Pancreas (tissue), 10 donors: Measurements from ENCODE around the gene EXOSC1. TPM values are rescaled to one million over a fixed set of nuclear protein-coding genes. Genes with fewer than 3 reads are reported as not detected.
A peak's percentile ranks its signal among the peaks of the same experiment; 100 is the strongest.

ENCODE experiments used
- ATAC-seq, 4 donors: fragments of 200-7000 bp; cut with Tn5 transposase; one replicate each; pipeline versions ENCODE4 v1.8.0 to v1.9.1; 2020; ENCODE audit warnings: mild to moderate bottlenecking in 4 of 4, moderate library complexity in 4 of 4
- DNase-seq, 6 donors: peaks; one replicate each; pipeline ENCODE4 v3.0.0-alpha.2; 2020
- FAIRE-seq: peaks from 2 replicates; lab custom pipeline; 2012; peaks lifted over from hg19 to GRCh38; lab: Jason Lieb, UNC
- H3K27ac ChIP-seq, 4 donors: fragments of 200-600 bp; sonication (generic); 1 replicate in 3 of 4; 2 replicates in 1 of 4; pipeline versions ENCODE4 v1.5.0 to v1.8.0; 2020
- H3K27me3 ChIP-seq, 4 donors: fragments of 200-600 bp; one replicate each; pipeline ENCODE4 v1.8.0; 2021
- H3K36me3 ChIP-seq, 3 donors: fragments of 200-600 bp; sonication (generic) in 1 of 3; one replicate each; pipeline versions ENCODE4 v1.5.0 to v1.8.0; 2020 to 2021
- H3K4me1 ChIP-seq, 3 donors: fragments of 200-600 bp; one replicate each; pipeline ENCODE4 v1.8.0; 2021
- H3K4me3 ChIP-seq, 4 donors: fragments of 200-600 bp; sonication (generic) in 2 of 4; one replicate each; pipeline versions ENCODE4 v1.5.0 to v1.8.0; 2020 to 2021
- H3K9me3 ChIP-seq, 4 donors: fragments of 200-600 bp; one replicate each; pipeline ENCODE4 v1.8.0; 2021
- WGBS, 2 donors: extraction: QIAGEN DNeasy Blood & Tissue Kit; methylation state at CpG; one replicate each; pipeline ENCODE4 v1.1.7; 2013; 5-methylcytosine and 5-hydroxymethylcytosine counted together
- intact Hi-C, 3 donors: fragments of 100-400 bp; cut with DNase I; formaldehyde crosslinking; loops; one replicate each; pipeline versions ENCODE4 v1.11.1 to v1.14.2; 2022
- polyA plus RNA-seq, 2 donors: library from polyadenylated mRNA; stranded (reverse); fragments of 200-250 nt; gene quantifications; one replicate each; pipeline ENCODE4 v1.2.3, GENCODE V29; 2013
- total RNA-seq, 6 donors: library from RNA; stranded (reverse); fragmentation: NEBNext Ultra II Directional in 4 of 6; extraction: Animal tissue kit (Norgen Biotek cat#: 25700) in 4 of 6; gene quantifications; one replicate each; pipeline versions ENCODE4 v1.2.1 to v1.2.4, GENCODE V29; 2021 to 2023
- TF ChIP-seq, protein P1 (sequence below), 4 donors: fragments of 200-600 bp; sonication (generic) in 3 of 4; IDR thresholded peaks; one replicate each; pipeline versions ENCODE4 v1.5.0 to v1.8.0; 2021; ENCODE audit warnings: antibody characterized with exemption in 4 of 4
- donor health status: healthy with polysubstance abuse.
- donor health status: DM: no; HTN: no; CAD: no; lungs with moderate emphysema.
- donor health status: DM: no; HTN: no; CAD: no.
- donor health status: control.
- donor health status: control.
- donor health status: Bipolar disorder and iron deficiency.
- donor health status: DM: yes; HTN: yes; CAD: no.
- donor health status: DM: no; HTN: no; CAD: no.
- donor health status: DM: no; HTN: no; CAD: no.
- donor health status: DM: yes; HTN: yes; CAD: no.

The EXOSC1 gene
- total and polyA plus RNA-seq, 8 donors = 13.0 to 27.6 (median 18.0) TPM

DNA sequence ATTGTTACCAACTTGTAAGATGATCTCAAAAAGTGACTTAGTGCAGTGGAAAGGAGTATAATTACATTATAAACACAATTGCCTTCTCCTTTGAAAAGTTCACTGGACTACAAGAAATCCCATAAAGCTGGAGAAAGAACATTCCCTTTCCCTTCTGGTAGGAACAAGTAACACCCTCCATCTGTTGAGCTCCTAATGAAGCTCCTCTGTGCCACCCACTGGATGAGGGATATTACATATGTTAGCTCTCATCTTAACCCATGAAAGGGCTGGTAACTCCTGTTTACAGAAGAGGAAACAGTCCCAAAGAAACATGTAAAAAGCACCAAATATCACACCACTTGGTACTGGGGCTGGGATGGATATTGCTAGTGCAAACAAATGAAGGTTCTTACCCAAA, 11.8 kb downstream of the EXOSC1 start:
- Histone ChIP-seq H3K4me1 (no peaks in the 10 kb centered on the region), H3K9me3 (no peaks in the 10 kb centered on the region), H3K27ac (no peak overlapping the region), H3K4me3 (no peak overlapping the region), H3K36me3 (peaks cover 5 to 59% (median 21%) of the 10 kb centered on the region in 3 donors), H3K27me3 (no peaks in the 10 kb centered on the region)
- DNase-seq (no peak), ATAC-seq (peak in 1 of 4 donors; percentile 29), FAIRE-seq (no peak)
- intact Hi-C loops = no loop called here
- TF ChIP-seq, protein P1, sequence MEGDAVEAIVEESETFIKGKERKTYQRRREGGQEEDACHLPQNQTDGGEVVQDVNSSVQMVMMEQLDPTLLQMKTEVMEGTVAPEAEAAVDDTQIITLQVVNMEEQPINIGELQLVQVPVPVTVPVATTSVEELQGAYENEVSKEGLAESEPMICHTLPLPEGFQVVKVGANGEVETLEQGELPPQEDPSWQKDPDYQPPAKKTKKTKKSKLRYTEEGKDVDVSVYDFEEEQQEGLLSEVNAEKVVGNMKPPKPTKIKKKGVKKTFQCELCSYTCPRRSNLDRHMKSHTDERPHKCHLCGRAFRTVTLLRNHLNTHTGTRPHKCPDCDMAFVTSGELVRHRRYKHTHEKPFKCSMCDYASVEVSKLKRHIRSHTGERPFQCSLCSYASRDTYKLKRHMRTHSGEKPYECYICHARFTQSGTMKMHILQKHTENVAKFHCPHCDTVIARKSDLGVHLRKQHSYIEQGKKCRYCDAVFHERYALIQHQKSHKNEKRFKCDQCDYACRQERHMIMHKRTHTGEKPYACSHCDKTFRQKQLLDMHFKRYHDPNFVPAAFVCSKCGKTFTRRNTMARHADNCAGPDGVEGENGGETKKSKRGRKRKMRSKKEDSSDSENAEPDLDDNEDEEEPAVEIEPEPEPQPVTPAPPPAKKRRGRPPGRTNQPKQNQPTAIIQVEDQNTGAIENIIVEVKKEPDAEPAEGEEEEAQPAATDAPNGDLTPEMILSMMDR (IDR thresholded peaks at IDR 0.05) = no peak

DNA sequence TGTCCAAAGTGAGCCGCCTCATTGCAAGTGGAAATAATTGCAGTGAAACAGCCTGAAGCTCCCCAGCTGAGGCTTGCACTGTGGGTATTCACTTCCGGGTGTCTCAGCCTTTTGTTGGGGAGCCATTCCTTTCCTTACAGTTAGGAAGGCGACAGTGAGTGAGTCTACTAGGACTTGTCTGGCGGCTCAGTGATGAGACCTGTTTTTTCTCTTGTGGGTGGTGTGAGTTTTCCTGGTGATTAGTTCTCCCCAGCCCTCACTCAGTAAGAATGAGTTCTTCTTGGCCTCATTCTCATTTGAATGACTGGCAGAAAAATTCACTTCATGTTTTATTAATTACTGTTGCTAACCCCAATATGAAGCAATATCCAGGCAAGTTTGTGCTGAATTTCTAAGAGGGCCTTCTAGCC, 17.2 kb downstream of the EXOSC1 start:
- TF ChIP-seq, protein P1 (IDR thresholded peaks at IDR 0.05) = no peak
- H3K36me3 ChIP-seq = peaks cover 0 to 19% (median 6%) of the 10 kb centered on the region in 3 donors
- ATAC-seq (no peak), DNase-seq (no peak), FAIRE-seq (no peak)
- 71 to 72% methylated on average over 4 of the region's 4 CpGs for WGBS, 2 donors
- no peak overlapping the region for H3K4me3 ChIP-seq
- no peaks in the 10 kb centered on the region for H3K9me3 ChIP-seq
- H3K27me3 ChIP-seq = no peaks in the 10 kb centered on the region
- intact Hi-C loops = no loop called here
- peak overlapping the region in 1 of 4 donors; percentile 92 for H3K27ac ChIP-seq
- H3K4me1 ChIP-seq = peaks cover 8 to 17% (median 14%) of the 10 kb centered on the region in 3 donors

DNA sequence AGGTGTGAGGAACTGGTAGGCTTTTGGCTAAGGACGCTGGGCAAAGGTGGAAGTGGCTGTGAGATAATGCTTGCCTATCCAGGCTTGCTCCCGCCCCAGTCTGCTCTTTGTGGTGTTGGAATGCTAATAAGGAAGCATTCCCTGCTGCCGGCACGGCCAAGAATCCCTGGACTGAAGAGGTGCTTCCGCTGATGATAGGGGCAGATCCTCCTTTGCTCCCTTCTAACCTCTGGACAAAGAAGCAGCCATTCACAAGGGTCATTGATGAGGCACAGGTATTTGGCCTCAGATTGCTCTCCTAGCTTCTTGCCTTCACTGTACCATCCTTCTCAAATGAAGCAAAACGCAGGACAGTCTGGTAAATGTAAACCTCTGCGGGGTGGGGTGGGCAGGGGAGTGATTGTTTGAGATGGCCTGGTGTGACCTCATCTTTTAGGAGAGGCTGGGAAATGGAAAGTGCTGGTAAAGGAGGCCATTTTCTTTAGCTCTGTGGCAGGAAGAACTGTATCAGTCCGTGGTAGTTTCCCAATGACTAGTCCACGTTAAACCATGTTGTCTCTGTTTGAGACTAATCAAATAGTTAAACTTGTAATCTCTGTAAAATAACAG, 18.1 kb downstream of the EXOSC1 start:
- ATAC-seq (peak in 3 of 4 donors; percentile 11 to 16 (median 12)), FAIRE-seq (no peak), DNase-seq (peak in 2 of 6 donors; percentile 34 to 38)
- 18 to 25% methylated on average over 9 of the region's 9 CpGs for WGBS, 2 donors
- TF ChIP-seq, protein P1 (IDR thresholded peaks at IDR 0.05) = no peak
- H3K27ac ChIP-seq = peak overlapping the region in 3 of 4 donors; percentile 33 to 92 (median 82)
- H3K27me3 ChIP-seq = no peaks in the 10 kb centered on the region
- peaks cover 8 to 17% (median 14%) of the 10 kb centered on the region in 3 donors for H3K4me1 ChIP-seq
- intact Hi-C loops = no loop called here
- peak overlapping the region in 3 of 4 donors; percentile 75 to 90 (median 84) for H3K4me3 ChIP-seq
- H3K9me3 ChIP-seq = no peaks in the 10 kb centered on the region
- peaks cover 0 to 18% (median 6%) of the 10 kb centered on the region in 3 donors for H3K36me3 ChIP-seq

DNA sequence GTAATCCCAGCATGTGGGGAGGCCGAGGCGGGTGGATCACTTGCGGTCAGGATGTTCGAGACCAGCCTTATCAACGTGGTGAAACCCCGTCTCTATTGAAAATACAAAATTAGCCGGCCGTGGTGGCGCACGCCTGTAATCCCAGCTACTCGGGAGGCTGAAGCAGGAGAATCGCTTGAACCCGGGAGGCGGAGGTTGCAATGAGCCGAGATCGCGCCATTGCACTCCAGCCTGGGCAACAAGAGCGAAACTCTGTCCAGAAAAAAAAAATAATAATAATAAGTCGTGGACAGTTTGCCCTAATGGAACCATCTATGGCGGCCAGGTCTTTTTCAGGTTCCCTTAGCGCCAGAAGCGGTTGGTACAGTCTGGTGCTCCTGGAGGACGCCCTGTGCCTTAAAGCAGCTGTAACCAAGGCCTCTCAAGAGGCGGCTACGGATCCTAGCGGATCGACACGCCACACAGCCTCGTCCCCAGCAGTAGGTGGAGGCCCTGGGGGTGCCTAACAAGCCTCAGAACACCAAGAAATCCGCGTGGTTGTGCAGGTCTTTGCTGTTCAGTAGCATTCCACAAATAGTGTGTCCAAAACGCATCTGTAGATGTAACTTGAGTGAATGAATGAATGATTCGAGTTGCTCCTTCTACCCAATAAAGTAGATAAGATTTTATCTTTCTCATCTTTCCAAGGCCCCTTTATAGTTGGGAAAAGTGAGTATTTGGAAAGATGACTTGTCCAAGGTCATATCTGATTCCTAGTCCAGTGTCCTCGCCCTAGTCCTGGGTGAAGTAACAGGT, 18.8 kb downstream of the EXOSC1 start:
- no peaks in the 10 kb centered on the region for H3K27me3 ChIP-seq
- FAIRE-seq (no peak), DNase-seq (peak in 1 of 6 donors; percentile 34), ATAC-seq (peak in 3 of 4 donors; percentile 1 to 18 (median 1))
- intact Hi-C loops = no loop called here
- peaks cover 0 to 16% (median 6%) of the 10 kb centered on the region in 3 donors for H3K36me3 ChIP-seq
- TF ChIP-seq, protein P1 (IDR thresholded peaks at IDR 0.05) = no peak
- peak overlapping the region; percentile 33 to 92 (median 68) for H3K27ac ChIP-seq
- 14 to 17% methylated on average over 34 of the region's 34 CpGs for WGBS, 2 donors
- no peaks in the 10 kb centered on the region for H3K9me3 ChIP-seq
- H3K4me3 ChIP-seq = peak overlapping the region; percentile 75 to 90 (median 82)
- peaks cover 8 to 17% (median 14%) of the 10 kb centered on the region in 3 donors for H3K4me1 ChIP-seq
